K562 (cell line): ENCODE data around the gene GLIS1. TPM values are rescaled to one million over a fixed set of nuclear protein-coding genes. Genes with fewer than 3 reads are reported as not detected.

Experiments used
- NRF1 ChIP-seq, 2 experiments: fragments of 450-650 bp; IDR thresholded peaks in 1 of 2; conservative IDR thresholded peaks in 1 of 2; 2 replicates each; pipeline ENCODE4 v1.6.1; 2014; ENCODE audit warnings: mild to moderate bottlenecking in 2 of 2
- NUFIP1 ChIP-seq: fragments of 450-650 bp; IDR thresholded peaks from 2 replicates; pipeline ENCODE4 v1.6.1; 2018; ENCODE audit not compliant: partially characterized antibody
- ZNF274 ChIP-seq: IDR thresholded peaks from 2 replicates; pipeline ENCODE4 v1.6.1; 2011; ENCODE audit warnings: low read depth, mild to moderate bottlenecking, low read length, moderate library complexity, borderline replicate concordance
- polyA plus RNA-seq, 8 experiments: library from polyadenylated mRNA; depleted of rRNA in 4 of 8; stranded (reverse) in 5 of 8; unstranded in 3 of 8; fragments of >200 nt; fragmentation: Nextera tagmentation in 2 of 8; fragmentation: Illumina TruSeq in 1 of 8; extraction: Ambion mirVana in 2 of 8; extraction: Trizol in 1 of 8; gene quantifications; 2 replicates each; pipeline versions ENCODE4 v1.2.1 to v1.2.3, GENCODE V29; 2011 to 2014; ENCODE audit warnings: inconsistent platforms in 1 of 8, missing spikeins in 1 of 8
- total RNA-seq, 7 experiments: library from RNA; depleted of rRNA in 6 of 7; stranded (reverse); fragments of >200 nt in 6 of 7; fragmentation: Illumina TruSeq in 2 of 7; extraction: Trizol in 2 of 7; gene quantifications; 2 replicates each; pipeline versions ENCODE4 v1.2.1 to v1.2.3, GENCODE V29; 2011 to 2021; ENCODE audit warnings: low replicate concordance in 1 of 7
- TF ChIP-seq, protein P1 (sequence below): fragments of 450-650 bp; IDR thresholded peaks from 2 replicates; pipeline ENCODE4 v1.6.1; 2016; ENCODE audit warnings: low read depth
- TF ChIP-seq, protein P2 (sequence below): sonication (generic); formaldehyde crosslinking; IDR thresholded peaks from 2 replicates; pipeline ENCODE4 v1.8.0; 2022; ENCODE audit warnings: mild to moderate bottlenecking, missing genetic modification reagents
- TF ChIP-seq, protein P3 (sequence below): fragments of 250-450 bp; sonication (Bioruptor Pico); IDR thresholded peaks from 2 replicates; pipeline ENCODE4 v1.5.0; 2021

The GLIS1 gene
- total and polyA plus RNA-seq, 9 of the 15 experiments (the other 6 are each of a cell fraction or from before 2014, with no cell fraction given) = not detected

DNA sequence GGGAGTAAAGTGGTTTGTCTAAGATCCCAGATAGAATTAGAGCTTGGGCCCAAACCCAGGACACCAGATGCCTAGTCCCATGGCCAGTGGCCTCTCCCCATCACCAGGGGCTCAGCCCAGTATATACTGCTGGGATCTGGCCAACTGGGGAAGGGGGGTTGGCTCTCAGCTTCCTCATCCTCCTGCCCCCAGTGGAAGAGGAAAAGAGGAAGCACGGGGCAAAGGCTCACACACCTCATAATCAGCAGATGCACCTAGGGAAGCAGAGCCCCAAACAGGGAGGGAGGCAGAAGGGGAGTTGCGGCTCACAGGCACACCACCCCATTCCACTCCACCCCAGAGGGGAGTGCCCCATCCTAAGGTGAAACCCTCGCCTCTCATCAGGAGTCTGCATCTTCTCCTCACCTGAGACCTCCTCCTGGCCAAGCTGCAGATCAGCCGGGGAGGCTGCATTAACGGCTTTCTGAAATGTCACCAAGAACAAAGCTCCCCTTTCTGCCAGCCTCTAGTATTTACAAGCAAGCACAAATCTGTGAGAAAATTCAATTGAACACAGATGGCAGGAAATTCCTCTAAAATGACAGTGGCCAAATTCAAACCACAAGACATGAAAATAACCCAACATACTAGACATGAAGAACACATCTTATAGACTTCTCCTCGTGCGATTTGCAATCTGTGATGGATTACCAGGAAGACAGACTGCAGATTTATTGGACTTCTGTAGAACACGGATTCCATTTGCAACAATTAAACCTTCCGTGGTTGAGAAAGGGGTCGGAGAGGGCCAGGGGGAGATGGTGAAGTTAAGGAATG, 82.8 kb downstream of the GLIS1 start (continued):
- TF ChIP-seq, protein P1, sequence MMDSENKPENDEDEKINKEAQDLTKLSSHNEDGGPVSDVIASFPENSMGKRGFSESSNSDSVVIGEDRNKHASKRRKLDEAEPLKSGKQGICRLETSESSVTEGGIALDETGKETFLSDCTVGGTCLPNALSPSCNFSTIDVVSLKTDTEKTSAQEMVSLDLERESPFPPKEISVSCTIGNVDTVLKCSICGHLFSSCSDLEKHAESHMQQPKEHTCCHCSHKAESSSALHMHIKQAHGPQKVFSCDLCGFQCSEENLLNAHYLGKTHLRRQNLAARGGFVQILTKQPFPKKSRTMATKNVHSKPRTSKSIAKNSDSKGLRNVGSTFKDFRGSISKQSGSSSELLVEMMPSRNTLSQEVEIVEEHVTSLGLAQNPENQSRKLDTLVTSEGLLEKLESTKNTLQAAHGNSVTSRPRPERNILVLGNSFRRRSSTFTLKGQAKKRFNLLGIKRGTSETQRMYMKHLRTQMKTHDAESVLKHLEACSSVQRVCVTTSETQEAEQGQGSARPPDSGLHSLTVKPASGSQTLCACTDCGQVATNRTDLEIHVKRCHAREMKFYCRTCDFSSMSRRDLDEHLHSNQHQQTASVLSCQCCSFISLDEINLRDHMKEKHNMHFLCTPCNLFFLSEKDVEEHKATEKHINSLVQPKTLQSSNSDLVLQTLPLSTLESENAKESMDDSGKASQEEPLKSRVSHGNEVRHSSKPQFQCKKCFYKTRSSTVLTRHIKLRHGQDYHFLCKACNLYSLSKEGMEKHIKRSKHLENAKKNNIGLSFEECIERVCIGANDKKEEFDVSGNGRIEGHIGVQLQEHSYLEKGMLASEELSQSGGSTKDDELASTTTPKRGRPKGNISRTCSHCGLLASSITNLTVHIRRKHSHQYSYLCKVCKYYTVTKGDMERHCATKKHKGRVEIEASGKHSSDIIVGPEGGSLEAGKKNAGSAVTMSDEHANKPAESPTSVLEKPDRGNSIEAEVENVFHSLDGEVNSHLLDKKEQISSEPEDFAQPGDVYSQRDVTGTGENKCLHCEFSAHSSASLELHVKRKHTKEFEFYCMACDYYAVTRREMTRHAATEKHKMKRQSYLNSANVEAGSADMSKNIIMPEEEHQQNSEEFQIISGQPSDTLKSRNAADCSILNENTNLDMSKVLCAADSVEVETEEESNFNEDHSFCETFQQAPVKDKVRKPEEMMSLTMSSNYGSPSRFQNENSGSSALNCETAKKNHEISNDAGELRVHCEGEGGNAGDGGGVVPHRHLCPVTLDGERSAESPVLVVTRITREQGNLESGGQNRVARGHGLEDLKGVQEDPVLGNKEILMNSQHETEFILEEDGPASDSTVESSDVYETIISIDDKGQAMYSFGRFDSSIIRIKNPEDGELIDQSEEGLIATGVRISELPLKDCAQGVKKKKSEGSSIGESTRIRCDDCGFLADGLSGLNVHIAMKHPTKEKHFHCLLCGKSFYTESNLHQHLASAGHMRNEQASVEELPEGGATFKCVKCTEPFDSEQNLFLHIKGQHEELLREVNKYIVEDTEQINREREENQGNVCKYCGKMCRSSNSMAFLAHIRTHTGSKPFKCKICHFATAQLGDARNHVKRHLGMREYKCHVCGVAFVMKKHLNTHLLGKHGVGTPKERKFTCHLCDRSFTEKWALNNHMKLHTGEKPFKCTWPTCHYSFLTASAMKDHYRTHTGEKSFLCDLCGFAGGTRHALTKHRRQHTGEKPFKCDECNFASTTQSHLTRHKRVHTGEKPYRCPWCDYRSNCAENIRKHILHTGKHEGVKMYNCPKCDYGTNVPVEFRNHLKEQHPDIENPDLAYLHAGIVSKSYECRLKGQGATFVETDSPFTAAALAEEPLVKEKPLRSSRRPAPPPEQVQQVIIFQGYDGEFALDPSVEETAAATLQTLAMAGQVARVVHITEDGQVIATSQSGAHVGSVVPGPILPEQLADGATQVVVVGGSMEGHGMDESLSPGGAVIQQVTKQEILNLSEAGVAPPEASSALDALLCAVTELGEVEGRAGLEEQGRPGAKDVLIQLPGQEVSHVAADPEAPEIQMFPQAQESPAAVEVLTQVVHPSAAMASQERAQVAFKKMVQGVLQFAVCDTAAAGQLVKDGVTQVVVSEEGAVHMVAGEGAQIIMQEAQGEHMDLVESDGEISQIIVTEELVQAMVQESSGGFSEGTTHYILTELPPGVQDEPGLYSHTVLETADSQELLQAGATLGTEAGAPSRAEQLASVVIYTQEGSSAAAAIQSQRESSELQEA = no peak
- TF ChIP-seq, protein P2, sequence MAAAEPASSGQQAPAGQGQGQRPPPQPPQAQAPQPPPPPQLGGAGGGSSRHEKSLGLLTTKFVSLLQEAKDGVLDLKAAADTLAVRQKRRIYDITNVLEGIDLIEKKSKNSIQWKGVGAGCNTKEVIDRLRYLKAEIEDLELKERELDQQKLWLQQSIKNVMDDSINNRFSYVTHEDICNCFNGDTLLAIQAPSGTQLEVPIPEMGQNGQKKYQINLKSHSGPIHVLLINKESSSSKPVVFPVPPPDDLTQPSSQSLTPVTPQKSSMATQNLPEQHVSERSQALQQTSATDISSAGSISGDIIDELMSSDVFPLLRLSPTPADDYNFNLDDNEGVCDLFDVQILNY = no peak
- TF ChIP-seq, protein P3, sequence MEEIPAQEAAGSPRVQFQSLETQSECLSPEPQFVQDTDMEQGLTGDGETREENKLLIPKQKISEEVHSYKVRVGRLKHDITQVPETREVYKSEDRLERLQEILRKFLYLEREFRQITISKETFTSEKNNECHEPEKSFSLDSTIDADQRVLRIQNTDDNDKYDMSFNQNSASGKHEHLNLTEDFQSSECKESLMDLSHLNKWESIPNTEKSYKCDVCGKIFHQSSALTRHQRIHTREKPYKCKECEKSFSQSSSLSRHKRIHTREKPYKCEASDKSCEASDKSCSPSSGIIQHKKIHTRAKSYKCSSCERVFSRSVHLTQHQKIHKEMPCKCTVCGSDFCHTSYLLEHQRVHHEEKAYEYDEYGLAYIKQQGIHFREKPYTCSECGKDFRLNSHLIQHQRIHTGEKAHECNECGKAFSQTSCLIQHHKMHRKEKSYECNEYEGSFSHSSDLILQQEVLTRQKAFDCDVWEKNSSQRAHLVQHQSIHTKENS = no peak
- no peak for TF ChIP-seq ZNF274
- no peak for TF ChIP-seq NRF1 (conservative IDR thresholded peaks at IDR 0.05 in 1 of 2, IDR thresholded peaks at IDR 0.05 in 1 of 2)
- TF ChIP-seq NUFIP1 = no peak
